Mammary epithelial cell (primary cell): ENCODE measurements around the gene PTGR2.

Experiments used
- CTCF ChIP-seq, 2 donors: IDR thresholded peaks in 1 of 2; conservative IDR thresholded peaks in 1 of 2; 2 replicates each; pipeline ENCODE4 v1.5.1; 2011 to 2012; ENCODE audit warnings: inconsistent platforms in 2 of 2, low read length in 2 of 2, mild to moderate bottlenecking in 2 of 2, control low read depth in 1 of 2, low read depth in 1 of 2; ENCODE audit not compliant: insufficient read depth in 1 of 2; ENCODE audit errors: extremely low read depth in 1 of 2
- EZH2 ChIP-seq: IDR thresholded peaks from 2 replicates; pipeline ENCODE4 v1.6.1; 2012; ENCODE audit warnings: low read length, inconsistent platforms, borderline replicate concordance

GRCh38 chr14:73833530-73834260 lies 17.9 kb upstream of the PTGR2 start:
- TF ChIP-seq CTCF (conservative IDR thresholded peaks at IDR 0.05 in 1 of 2, IDR thresholded peaks at IDR 0.05 in 1 of 2; ENCODE audit: extremely low read depth in 1 of 2, insufficient read depth in 1 of 2, low read depth in 1 of 2, low read length in 2 of 2) (no peak), EZH2 (no peak)
